Measurements from ENCODE around the gene NKAIN4. TPM values are rescaled to one million over a fixed set of nuclear protein-coding genes. Genes with fewer than 3 reads are reported as not detected.

Gene NKAIN4
- polyA plus RNA-seq, 1 donor (not counting 4 experiments of a cell fraction or from before 2014, with no cell fraction given): not detected

DNA sequence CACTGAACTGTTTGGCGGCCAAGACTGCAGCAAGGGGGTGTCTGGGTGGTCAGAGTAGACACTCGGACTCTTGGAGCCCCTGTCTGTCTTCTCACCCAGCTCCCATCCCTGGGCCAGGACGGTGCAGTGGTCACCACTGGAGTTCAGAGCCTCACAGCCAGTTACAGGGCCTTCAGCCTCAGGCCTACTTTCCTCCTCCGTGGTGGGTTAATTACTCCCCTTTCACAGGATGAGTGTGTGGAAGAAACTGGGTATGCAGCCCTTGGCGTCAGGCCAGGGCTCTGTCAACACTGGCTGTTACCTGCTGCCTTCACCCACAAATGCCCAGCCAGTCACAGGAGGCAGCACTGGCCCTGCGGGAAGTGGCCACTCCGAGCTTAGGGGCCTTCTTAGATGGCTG lies 36.6 kb downstream of the NKAIN4 start:
- Histone ChIP-seq H3K4me1 (ENCODE audit: control insufficient read depth, extremely low read depth, insufficient read depth, low read length) (peaks cover 16% of the 10 kb centered on the region), H4K20me1 (ENCODE audit: control insufficient read depth, extremely low read depth, insufficient read depth, low read length) (peaks cover 11% of the 10 kb centered on the region), H3K9me1 (ENCODE audit: control insufficient read depth, extremely low read depth, insufficient read depth, low read length) (no peaks in the 10 kb centered on the region), H3K9me3 (ENCODE audit: control insufficient read depth, low read depth, low read length) (no peaks in the 10 kb centered on the region), H3K4me3 (ENCODE audit: control insufficient read depth in 2 of 3, extremely low read depth in 1 of 3, insufficient read depth in 2 of 3, low read depth in 1 of 3, low read length in 3 of 3) (no peak overlapping the region), H3K36me3 (ENCODE audit: control insufficient read depth in 2 of 2, extremely low read depth in 1 of 2, insufficient read depth in 2 of 2, low read length in 2 of 2) (peaks cover 2 to 10% of the 10 kb centered on the region in 2 experiments), H2AFZ (ENCODE audit: control insufficient read depth, low read length) (no peak overlapping the region), H3K4me2 (ENCODE audit: control insufficient read depth, extremely low read depth, insufficient read depth, low read depth, low read length) (no peak overlapping the region), H3K27ac (ENCODE audit: control insufficient read depth, insufficient read depth, low read length) (no peak overlapping the region), H3K27me3 (ENCODE audit: control insufficient read depth, extremely low read depth, insufficient read depth, low read length) (peaks cover 13% of the 10 kb centered on the region), H3K79me2 (ENCODE audit: control insufficient read depth, insufficient read depth, low read length) (peaks cover 30% of the 10 kb centered on the region), H3K9ac (ENCODE audit: control insufficient read depth, extremely low read depth, insufficient read depth, low read length) (no peak overlapping the region)
- dilution Hi-C loops (cut with MboI; ENCODE audit: extremely low pct_ligation_motif_present, low sequenced_read_pairs): no loop called here
- FAIRE-seq: no peak
- no peak for DNase-seq (ENCODE audit: low read depth, low spot score)
- TF ChIP-seq EZH2 (IDR thresholded peaks at IDR 0.05; ENCODE audit: low read length): no peak

DNA sequence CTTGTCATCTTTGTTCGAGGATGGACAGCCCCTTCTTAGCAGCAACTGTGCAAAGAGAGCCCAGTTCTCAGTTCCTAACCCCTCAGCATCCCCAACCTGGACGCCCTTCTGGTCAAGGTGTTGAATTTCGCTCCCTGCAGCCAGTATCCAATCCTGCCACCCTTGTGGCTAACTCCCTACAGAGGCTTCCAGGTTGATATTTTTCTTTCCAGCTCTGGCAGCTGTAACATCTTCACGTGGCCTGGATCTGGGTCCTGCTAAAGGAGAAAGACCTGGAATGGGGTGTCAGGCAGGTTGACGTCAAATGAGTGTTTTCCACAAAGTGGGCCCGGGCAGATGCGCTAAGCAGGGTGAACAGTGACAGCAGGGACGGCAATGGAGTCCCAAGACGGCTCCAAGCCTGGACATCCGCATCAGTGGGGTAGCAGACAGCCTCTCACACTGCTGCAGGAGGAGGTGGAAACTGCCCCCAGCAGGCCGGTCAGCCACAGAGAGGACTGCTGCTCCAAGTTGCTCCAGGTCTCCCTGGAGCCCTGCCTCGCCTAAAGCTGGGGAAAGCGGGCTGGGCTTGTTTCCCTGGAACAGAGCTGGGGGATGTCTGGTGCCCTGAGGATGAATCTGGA lies 37.3 kb downstream of the NKAIN4 start:
- DNase-seq (ENCODE audit: low read depth, low spot score) (no peak), FAIRE-seq (no peak)
- H3K4me3 ChIP-seq (ENCODE audit: control insufficient read depth in 2 of 3, extremely low read depth in 1 of 3, insufficient read depth in 2 of 3, low read depth in 1 of 3, low read length in 3 of 3): peak overlapping the region in 2 of 3 experiments; percentile 47 to 59
- H3K27me3 ChIP-seq (ENCODE audit: control insufficient read depth, extremely low read depth, insufficient read depth, low read length): peaks cover 8% of the 10 kb centered on the region
- peaks cover 9 to 17% of the 10 kb centered on the region in 2 experiments for H3K36me3 ChIP-seq (ENCODE audit: control insufficient read depth in 2 of 2, extremely low read depth in 1 of 2, insufficient read depth in 2 of 2, low read length in 2 of 2)
- H3K79me2 ChIP-seq (ENCODE audit: control insufficient read depth, insufficient read depth, low read length): peaks cover 38% of the 10 kb centered on the region
- H3K4me1 ChIP-seq (ENCODE audit: control insufficient read depth, extremely low read depth, insufficient read depth, low read length): peaks cover 18% of the 10 kb centered on the region
- peak overlapping the region; percentile 68 for H3K4me2 ChIP-seq (ENCODE audit: control insufficient read depth, extremely low read depth, insufficient read depth, low read depth, low read length)
- H4K20me1 ChIP-seq (ENCODE audit: control insufficient read depth, extremely low read depth, insufficient read depth, low read length): peaks cover 18% of the 10 kb centered on the region
- H3K9me1 ChIP-seq (ENCODE audit: control insufficient read depth, extremely low read depth, insufficient read depth, low read length): no peaks in the 10 kb centered on the region
- TF ChIP-seq EZH2 (IDR thresholded peaks at IDR 0.05; ENCODE audit: low read length) (no peak), CTCF (optimal IDR thresholded peaks at IDR 0.05 in 1 of 3, IDR thresholded peaks at IDR 0.05 in 1 of 3, conservative IDR thresholded peaks at IDR 0.05 in 1 of 3; ENCODE audit: extremely low read depth in 1 of 3, insufficient read depth in 2 of 3, low read length in 3 of 3) (no peak)
- peak overlapping the region; percentile 80 for H2AFZ ChIP-seq (ENCODE audit: control insufficient read depth, low read length)
- H3K27ac ChIP-seq (ENCODE audit: control insufficient read depth, insufficient read depth, low read length): no peak overlapping the region
- peak overlapping the region; percentile 87 for H3K9ac ChIP-seq (ENCODE audit: control insufficient read depth, extremely low read depth, insufficient read depth, low read length)
- dilution Hi-C loops (cut with MboI; ENCODE audit: extremely low pct_ligation_motif_present, low sequenced_read_pairs): no loop called here
- no peaks in the 10 kb centered on the region for H3K9me3 ChIP-seq (ENCODE audit: control insufficient read depth, low read depth, low read length)

Data from keratinocyte (primary cell).